Mesenteric fat pad (tissue), 1 donor: ENCODE data around the gene CRK. TPM values are rescaled to one million over a fixed set of nuclear protein-coding genes. Genes with fewer than 3 reads are reported as not detected.
"Not testable (repeated sequence)": the region's sequence is repeated elsewhere in the genome, so short reads cannot be mapped to it uniquely, and the experiment has no call there.

Experiments used
- DNase-seq: peaks from one replicate; pipeline ENCODE4 v3.0.0-alpha.2; 2020; ENCODE audit warnings: low spot score
- total RNA-seq: library from RNA; stranded (reverse); fragmentation: NEBNext Ultra II Directional; extraction: Animal tissue kit (Norgen Biotek cat#: 25700); gene quantifications from one replicate; pipeline ENCODE4 v1.2.1, GENCODE V29; 2021
- donor health status: DM: yes; HTN: yes; CAD: no.

CRK gene
- total RNA-seq, 1 donor from 2014 or later, result 97.0 TPM

GRCh38 chr17:1467898-1468492 lies 12.0 kb upstream of the CRK start:
- no peak for DNase-seq

- no peak for DNase-seq
These were observed 11.2 kb upstream of the CRK start for GRCh38 chr17:1467258-1467657.

DNA sequence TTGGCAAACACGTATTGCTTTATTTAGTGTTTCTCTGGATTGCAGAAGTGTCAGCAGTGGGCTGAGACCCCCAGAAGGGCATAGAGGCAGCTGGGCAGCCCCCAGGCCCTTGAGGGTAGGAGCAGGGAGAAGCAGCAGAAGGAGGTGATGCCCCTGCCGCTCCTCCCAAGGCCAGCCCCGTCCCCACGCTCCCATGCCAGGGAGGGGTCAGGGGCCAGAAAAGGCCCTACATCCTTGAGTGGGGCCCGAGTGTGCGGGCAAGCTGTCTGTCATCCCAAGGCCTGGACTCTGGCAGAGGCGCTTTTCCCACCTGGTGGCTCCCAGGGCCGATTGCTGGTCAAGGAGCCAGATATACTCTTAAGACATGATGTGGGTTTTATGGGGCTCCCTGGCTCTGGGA lies 8.2 kb upstream of the CRK start:
- DNase-seq, result no peak

- no peak for DNase-seq
These were observed 6.4 kb upstream of the CRK start for GRCh38 chr17:1462164-1463112.

GRCh38 chr17:1461198-1461944 lies 5.3 kb upstream of the CRK start:
- DNase-seq, result no peak

- DNase-seq, result no peak
These were observed 4.2 kb upstream of the CRK start for GRCh38 chr17:1460233-1460632.

- DNase-seq, result no peak
These were observed 688 bp downstream of the CRK start for GRCh38 chr17:1455291-1455796.

DNA sequence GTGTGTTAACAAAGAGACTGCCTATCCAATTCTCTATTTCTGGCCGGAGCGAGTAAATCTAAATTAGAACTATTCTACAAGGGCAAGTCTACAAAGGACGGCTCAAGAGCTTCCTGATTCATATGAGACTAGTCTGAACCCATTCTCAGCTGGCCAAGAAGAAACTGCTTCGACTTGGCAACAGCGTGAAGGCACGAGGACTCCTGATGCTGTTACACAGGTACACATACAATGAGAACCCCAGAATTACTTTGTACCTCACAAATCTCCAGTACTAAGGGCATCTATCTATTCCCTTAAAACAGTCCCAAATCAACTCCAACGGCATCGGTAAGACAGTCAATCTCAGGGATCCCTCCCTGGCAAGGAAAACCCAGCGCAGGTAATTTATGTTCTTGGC lies 1.5 kb downstream of the CRK start:
- no peak for DNase-seq

DNA sequence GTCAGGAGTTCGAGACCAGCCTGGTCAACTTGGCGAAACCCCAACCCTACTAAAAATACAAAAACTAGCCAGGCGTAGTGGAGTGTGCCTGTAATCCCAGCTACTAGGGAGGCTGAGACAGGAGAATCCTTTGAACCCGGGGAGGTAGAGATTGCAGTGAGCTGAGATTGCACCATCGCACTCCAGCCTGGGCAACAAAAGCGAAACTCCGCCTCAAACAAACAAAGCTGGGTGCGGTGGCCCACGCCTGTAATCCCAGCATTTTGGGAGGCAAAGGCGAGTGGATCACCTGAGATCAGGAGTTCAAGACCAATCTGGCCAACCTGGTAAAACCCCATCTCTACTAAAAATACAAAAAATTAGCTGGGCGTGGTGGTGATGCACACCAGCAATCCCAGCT lies 2.3 kb downstream of the CRK start:
- not testable (repeated sequence) for DNase-seq

- no peak for DNase-seq
These were observed 3.2 kb downstream of the CRK start for GRCh38 chr17:1452836-1453235.

DNA sequence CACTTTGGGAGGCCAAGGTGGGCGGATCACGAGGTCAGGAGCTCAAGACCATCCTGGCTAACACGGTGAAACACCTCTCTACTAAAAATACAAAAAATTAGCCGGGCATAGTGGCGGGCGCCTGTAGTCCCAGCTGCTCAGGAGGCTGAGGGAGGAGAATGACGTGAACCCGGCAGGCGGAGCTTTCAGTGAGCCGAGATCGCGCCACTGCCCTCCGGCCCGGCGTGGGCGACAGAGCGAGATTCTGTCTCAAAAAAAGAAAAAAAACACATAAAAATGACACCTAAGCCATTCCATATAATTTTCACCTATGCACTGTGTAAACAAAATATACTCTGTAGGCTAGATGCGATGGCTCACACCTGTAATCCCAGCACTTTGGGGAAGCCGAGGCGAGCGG lies 5.8 kb downstream of the CRK start:
- not testable (repeated sequence) for DNase-seq

DNA sequence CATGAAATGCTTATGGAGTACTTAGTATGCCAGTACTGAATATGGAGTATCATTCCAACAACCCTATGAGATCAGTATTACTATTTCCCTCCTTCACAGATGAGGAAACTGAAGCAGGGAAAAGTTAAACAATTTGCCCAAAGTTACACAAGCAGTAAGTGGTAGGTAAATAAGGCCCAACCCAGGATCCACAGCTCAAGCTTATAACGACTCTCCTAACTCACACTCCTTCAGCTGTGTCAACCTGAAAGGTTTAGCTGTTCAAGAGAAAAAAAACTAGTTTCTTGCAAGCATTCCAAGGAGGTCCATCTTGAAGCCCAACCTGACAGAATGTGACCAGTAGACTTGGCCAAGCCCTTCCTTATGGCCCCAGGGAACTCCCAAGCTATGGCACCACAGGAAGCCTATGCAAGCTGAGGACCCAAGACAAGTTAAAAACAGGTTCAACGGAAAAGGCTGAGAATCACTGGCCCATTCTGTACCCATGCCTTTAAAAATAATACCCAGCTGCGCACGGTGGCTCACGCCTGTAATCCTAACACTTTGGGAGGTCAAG lies 6.5 kb downstream of the CRK start:
- DNase-seq, result no peak

DNA sequence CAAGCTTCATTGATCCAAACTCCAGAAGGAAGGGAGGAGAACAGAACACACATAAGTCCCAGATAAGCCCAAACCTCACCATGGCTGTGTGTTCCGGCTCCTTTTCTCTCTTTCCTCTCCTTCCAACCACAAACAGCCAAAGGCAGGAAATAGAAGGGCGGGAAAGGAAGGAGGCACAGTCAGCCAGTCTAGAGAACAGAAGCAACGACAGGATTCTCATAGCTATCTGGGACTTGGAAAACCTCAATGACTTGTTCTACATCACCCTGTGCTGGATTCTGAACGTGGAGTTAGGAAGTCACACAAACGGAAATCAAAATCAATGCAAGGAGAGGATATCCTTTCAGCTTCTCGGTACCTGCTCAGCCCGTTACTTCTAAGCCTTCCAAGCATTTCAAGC lies 9.0 kb downstream of the CRK start:
- no peak for DNase-seq

DNA sequence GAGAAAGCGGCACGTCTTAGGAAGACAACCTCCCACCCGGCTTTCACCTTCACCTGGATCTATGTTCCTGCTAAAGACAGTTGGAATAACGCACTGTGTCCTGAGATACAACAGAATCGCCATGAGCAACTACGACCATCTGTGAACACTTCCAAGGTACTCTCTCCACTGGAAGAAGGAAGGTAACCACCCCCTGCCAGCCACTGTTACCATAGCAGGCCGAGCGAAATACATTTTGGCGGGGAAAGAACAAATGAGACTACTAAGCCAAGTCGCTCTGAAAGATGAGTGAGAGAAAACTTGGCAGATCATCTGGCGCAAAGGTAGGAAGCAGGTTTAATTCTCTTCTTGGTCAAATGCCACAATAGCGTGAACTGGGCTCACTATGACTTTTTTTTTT lies 9.8 kb downstream of the CRK start:
- DNase-seq, result no peak

DNA sequence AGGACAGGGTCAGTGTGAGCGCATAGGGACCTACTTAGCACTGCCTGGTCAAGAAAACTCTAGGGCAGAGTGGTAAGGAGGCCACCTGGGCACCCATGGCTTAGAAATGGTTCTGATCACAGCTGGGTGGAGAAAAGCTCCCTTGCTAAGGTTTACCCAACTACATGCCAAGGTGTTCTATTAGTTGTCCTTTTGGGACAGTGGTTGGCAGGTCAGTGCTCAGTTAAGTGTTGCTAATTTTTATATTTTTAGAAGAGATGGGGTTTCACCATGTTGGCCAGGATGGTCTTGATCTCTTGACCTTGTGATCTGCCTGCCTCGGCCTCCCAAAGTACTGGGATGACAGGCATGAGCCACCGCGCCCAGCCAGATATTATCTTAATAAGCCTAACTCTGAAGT lies 10.3 kb downstream of the CRK start:
- DNase-seq, result not testable (repeated sequence)

GRCh38 chr17:1442721-1443120 lies 13.3 kb downstream of the CRK start:
- not testable (repeated sequence) for DNase-seq

- no peak for DNase-seq
These were observed 13.8 kb downstream of the CRK start for GRCh38 chr17:1442187-1442586.

DNA sequence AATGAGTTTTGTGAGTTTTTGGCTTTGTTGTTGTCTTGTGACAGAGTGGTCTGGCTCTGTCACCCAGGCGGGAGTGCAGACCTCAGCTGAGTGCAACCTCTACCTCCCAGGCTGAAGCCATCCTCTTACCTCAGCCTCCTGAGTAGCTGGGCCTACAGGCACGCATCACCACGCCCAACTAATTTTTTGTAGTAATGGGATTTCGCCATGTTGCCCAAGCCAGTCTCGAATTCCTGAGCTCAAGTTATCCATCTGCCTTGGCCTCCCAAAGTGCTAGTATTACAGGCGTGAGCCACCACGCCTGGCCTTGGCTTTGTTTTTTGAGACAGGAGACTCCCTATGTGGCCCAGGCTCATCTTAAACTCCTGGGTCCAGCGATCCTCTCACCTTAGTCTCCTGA lies 15.1 kb downstream of the CRK start:
- no peak for DNase-seq

DNA sequence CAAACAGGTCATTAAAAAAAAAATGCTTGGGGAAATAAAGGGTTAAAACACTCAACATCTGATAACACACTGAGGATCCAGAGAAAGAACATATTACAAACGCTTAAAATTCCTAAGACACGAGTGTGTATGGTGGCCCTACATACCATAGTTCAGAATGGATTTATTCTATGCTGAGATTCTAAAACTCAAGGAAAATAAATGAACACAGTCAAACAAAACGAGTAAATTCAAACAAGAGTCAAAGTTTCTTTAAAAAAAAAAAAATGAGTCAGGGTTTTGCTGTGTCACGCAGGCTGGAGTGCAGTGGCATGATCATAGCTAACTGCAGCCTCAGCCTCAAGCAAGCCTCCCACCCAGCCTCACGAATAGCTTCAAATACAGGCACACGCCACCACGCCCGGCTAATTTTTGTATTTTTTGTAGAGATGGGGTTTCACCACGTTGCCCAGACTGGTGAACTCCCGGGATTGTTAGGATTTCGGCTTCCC lies 17.4 kb downstream of the CRK start:
- no peak for DNase-seq

DNA sequence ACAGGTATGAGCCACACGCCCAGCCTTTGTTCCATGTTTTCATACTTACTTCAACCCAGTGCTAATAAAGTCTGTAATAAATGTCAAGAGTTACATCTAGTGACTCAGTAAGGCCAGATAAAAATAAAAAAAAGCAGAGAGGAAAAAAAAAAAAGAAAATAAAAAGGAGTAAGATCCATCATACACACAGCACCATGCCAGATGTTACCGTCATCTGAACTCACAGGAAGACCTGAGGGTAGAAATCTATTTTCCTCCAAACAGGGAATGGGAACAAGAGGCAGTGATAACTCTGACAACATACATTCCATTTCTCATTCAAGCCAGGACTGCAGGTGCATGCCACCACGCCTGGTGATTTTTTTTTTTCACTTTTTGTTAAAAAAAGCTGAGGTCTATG lies 20.7 kb downstream of the CRK start:
- no peak for DNase-seq

- DNase-seq, result no peak
These were observed 21.9 kb downstream of the CRK start for GRCh38 chr17:1434150-1434549.
